Prostate gland (tissue), 2 donors: ENCODE results near the gene FRMPD4. TPM values are rescaled to one million over a fixed set of nuclear protein-coding genes. Genes with fewer than 3 reads are reported as not detected.

Experiments used
- DNase-seq: peaks from one replicate; pipeline ENCODE4 v3.0.0-alpha.2; 2019; ENCODE audit warnings: low spot score
- H3K27ac ChIP-seq, 2 donors: fragments of 200-600 bp; sonication (generic); 2 replicates each; pipeline ENCODE4 v1.5.1; 2017 to 2019
- H3K27me3 ChIP-seq: fragments of 200-600 bp; sonication (generic); replicated peaks from 2 replicates; pipeline ENCODE4 v1.5.1; 2019; ENCODE audit not compliant: insufficient read depth
- H3K36me3 ChIP-seq, 2 donors: fragments of 200-600 bp; sonication (generic); 1 replicate in 1 of 2; 2 replicates in 1 of 2; pipeline versions ENCODE4 v1.5.1 to v1.8.1; 2017 to 2019
- H3K4me1 ChIP-seq: fragments of 200-600 bp; sonication (generic); replicated peaks from 2 replicates; pipeline ENCODE4 v1.5.1; 2019
- H3K4me3 ChIP-seq, 2 donors: fragments of 200-600 bp; sonication (generic); 2 replicates each; pipeline ENCODE4 v1.5.1; 2017 to 2019
- H3K9me3 ChIP-seq: fragments of 200-600 bp; sonication (generic); 2 replicates; pipeline ENCODE4 v1.5.1; 2017
- POLR2A ChIP-seq: fragments of 450-650 bp; IDR thresholded peaks from one replicate; pipeline ENCODE4 v1.6.1; 2016; ENCODE audit warnings: antibody characterized with exemption, mild to moderate bottlenecking
- POLR2AphosphoS5 ChIP-seq: sonication (generic); formaldehyde crosslinking; IDR thresholded peaks from one replicate; pipeline ENCODE4 v1.6.1; 2017; ENCODE audit warnings: antibody characterized with exemption
- WGBS: methylation state at CpG from one replicate; pipeline ENCODE4 v1.1.5; 2018; 5-methylcytosine and 5-hydroxymethylcytosine counted together
- intact Hi-C: fragments of 100-400 bp; cut with DNase I; formaldehyde crosslinking; loops from one replicate; pipeline ENCODE4 v1.14.2; 2022
- total RNA-seq, 2 donors: library from RNA; depleted of rRNA; stranded (reverse); fragments of >200 nt; gene quantifications; one replicate each; pipeline ENCODE4 v1.1.0, GENCODE V29; 2016
- TF ChIP-seq, protein P1 (sequence below), 4 experiments: fragments of 200-600 bp in 2 of 4; fragments of 450-650 bp in 2 of 4; sonication (generic) in 2 of 4; IDR thresholded peaks; 1 replicate in 3 of 4; 2 replicates in 1 of 4; pipeline ENCODE4 v1.5.1; 2016 to 2019; ENCODE audit warnings: antibody characterized with exemption in 4 of 4, mild to moderate bottlenecking in 2 of 4, moderate library complexity in 2 of 4

Gene FRMPD4
- total RNA-seq, 2 donors from 2014 or later = 0.09 to 1.2 TPM

DNA sequence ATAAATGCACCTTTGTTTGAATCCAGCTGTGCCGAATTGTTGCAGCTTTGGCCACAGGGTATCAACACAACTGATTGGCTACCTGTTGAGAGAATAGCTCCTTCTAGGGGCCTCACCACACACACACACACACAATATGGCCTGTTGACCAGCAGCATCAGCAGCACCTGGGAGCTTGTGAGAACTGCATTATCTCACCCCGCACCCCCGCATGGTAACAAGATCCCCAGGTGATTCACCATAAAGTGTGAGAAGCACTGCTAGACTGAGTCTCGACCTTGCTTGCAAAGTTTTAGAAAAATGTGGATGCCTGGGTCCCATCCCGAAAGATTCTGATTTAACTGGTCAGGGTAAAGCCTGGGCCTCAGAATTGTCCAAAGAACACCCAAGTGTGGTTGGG is 476.0 kb downstream of the FRMPD4 start:
- intact Hi-C loops = no loop called here
- no peak for TF ChIP-seq POLR2AphosphoS5
- TF ChIP-seq POLR2A = no peak
- TF ChIP-seq, protein P1, sequence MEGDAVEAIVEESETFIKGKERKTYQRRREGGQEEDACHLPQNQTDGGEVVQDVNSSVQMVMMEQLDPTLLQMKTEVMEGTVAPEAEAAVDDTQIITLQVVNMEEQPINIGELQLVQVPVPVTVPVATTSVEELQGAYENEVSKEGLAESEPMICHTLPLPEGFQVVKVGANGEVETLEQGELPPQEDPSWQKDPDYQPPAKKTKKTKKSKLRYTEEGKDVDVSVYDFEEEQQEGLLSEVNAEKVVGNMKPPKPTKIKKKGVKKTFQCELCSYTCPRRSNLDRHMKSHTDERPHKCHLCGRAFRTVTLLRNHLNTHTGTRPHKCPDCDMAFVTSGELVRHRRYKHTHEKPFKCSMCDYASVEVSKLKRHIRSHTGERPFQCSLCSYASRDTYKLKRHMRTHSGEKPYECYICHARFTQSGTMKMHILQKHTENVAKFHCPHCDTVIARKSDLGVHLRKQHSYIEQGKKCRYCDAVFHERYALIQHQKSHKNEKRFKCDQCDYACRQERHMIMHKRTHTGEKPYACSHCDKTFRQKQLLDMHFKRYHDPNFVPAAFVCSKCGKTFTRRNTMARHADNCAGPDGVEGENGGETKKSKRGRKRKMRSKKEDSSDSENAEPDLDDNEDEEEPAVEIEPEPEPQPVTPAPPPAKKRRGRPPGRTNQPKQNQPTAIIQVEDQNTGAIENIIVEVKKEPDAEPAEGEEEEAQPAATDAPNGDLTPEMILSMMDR (IDR thresholded peaks at IDR 0.05) = no peak
- Histone ChIP-seq H3K4me3 (no peak overlapping the region), H3K27me3 (no peaks in the 10 kb centered on the region), H3K27ac (no peak overlapping the region), H3K9me3 (no peaks in the 10 kb centered on the region), H3K36me3 (no peaks in the 10 kb centered on the region), H3K4me1 (no peaks in the 10 kb centered on the region)
- WGBS = 87% methylated on average over 5 of the region's 5 CpGs
- DNase-seq = no peak

DNA sequence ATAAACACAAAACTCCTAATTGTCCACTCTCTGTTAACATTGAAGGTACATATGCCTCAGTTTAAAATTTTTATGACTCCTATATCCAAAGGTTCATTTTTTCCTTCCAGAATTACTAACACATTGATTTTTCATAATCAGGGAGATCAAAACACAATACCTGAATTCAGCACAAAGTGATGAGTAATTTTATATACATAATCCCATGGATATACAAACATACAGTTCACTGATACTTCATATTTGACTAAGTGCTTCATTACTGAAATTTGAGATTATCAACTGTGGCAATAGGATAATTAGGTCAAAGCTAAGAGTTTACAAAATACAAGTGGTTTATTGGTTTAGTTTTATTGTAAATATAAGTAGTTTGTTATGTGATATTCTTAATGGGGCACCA is 476.8 kb downstream of the FRMPD4 start:
- no peaks in the 10 kb centered on the region for H3K36me3 ChIP-seq
- no peak overlapping the region for H3K27ac ChIP-seq
- H3K9me3 ChIP-seq = no peaks in the 10 kb centered on the region
- intact Hi-C loops = no loop called here
- H3K4me3 ChIP-seq = no peak overlapping the region
- H3K27me3 ChIP-seq = no peaks in the 10 kb centered on the region
- no peaks in the 10 kb centered on the region for H3K4me1 ChIP-seq
- TF ChIP-seq, protein P1 (IDR thresholded peaks at IDR 0.05) = no peak
- TF ChIP-seq POLR2AphosphoS5 = no peak
- no peak for TF ChIP-seq POLR2A
- no peak for DNase-seq

DNA sequence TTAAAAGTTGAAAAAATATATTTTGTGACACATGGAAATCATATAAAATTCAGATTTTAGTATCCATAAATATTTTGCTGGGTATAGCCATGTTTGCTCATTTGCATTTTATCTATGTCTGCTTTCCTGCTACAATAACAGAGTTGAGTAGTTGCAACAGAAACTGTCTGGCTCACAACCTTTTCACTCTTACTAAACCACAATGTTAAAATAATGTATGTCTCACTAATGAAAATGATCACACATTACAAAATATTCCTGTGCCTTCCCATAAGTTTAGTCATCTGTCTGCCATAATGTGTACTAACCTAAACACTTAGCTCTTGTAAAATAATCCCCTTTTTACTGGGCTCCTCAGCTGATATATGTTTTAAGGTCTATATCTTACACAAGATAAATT is 479.0 kb downstream of the FRMPD4 start:
- intact Hi-C loops = no loop called here
- H3K27ac ChIP-seq = no peak overlapping the region
- TF ChIP-seq, protein P1 (IDR thresholded peaks at IDR 0.05) = no peak
- no peak for TF ChIP-seq POLR2AphosphoS5
- no peak for TF ChIP-seq POLR2A
- DNase-seq = no peak
- H3K4me3 ChIP-seq = no peak overlapping the region
- no peaks in the 10 kb centered on the region for H3K27me3 ChIP-seq
- H3K36me3 ChIP-seq = no peaks in the 10 kb centered on the region
- H3K4me1 ChIP-seq = no peaks in the 10 kb centered on the region
- H3K9me3 ChIP-seq = no peaks in the 10 kb centered on the region

DNA sequence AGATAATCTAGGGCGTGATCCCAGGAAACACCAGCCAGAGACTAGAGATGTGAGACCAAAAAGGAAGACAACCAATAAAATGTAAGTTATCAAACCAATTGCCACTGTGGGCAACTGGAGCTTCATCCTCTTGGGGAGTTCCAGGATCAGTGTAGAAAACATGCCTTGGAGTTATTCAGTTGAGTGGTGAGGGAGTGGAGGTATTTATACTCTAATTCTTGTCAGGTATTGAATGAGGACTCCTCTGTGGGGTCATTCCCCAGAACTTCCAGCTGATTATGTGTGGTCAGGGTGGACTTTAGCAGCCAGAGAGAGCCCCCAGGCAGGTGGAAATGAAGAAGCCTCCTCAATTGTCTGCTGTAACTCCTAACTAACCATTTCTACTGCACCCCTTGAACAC is 509.0 kb downstream of the FRMPD4 start:
- 80% methylated on average over 1 of the region's 1 CpG for WGBS
- H3K9me3 ChIP-seq = no peaks in the 10 kb centered on the region
- H3K27me3 ChIP-seq = no peaks in the 10 kb centered on the region
- TF ChIP-seq, protein P1 (IDR thresholded peaks at IDR 0.05) = no peak
- TF ChIP-seq POLR2A = no peak
- TF ChIP-seq POLR2AphosphoS5 = no peak
- no peaks in the 10 kb centered on the region for H3K36me3 ChIP-seq
- no peaks in the 10 kb centered on the region for H3K4me1 ChIP-seq
- no peak overlapping the region for H3K27ac ChIP-seq
- no peak for DNase-seq
- no peak overlapping the region for H3K4me3 ChIP-seq
- intact Hi-C loops = no loop called here

DNA sequence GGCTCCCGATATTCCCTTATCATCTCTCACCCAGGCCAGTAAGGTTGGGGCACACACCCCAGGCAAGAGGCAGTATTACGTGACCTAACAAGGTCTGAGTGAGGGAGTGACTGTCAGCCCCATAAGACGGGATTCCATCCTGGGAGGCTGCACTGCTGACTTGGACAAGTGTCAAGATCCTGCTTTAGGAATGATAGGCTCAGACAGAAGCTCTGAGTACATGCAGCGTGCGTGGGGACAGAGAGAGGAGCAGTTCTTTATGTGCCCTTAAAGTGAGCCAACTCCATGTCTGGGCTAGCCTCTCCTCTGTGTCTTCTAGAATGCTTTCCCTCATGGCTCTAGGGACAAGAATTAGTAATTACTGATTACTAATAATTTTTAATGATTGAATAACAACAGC is 510.7 kb downstream of the FRMPD4 start:
- WGBS = 78% methylated on average over 5 of the region's 5 CpGs
- no peaks in the 10 kb centered on the region for H3K4me1 ChIP-seq
- intact Hi-C loops = no loop called here
- H3K36me3 ChIP-seq = no peaks in the 10 kb centered on the region
- DNase-seq = no peak
- no peaks in the 10 kb centered on the region for H3K9me3 ChIP-seq
- TF ChIP-seq, protein P1 (IDR thresholded peaks at IDR 0.05) = no peak
- TF ChIP-seq POLR2AphosphoS5 (no peak), POLR2A (no peak)
- no peak overlapping the region for H3K4me3 ChIP-seq
- no peaks in the 10 kb centered on the region for H3K27me3 ChIP-seq
- no peak overlapping the region for H3K27ac ChIP-seq
